ENCODE results near the gene IQGAP2.
"Not testable (repeated sequence)": the region's sequence is repeated elsewhere in the genome, so short reads cannot be mapped to it uniquely, and the experiment has no call there.

Gene IQGAP2

DNA sequence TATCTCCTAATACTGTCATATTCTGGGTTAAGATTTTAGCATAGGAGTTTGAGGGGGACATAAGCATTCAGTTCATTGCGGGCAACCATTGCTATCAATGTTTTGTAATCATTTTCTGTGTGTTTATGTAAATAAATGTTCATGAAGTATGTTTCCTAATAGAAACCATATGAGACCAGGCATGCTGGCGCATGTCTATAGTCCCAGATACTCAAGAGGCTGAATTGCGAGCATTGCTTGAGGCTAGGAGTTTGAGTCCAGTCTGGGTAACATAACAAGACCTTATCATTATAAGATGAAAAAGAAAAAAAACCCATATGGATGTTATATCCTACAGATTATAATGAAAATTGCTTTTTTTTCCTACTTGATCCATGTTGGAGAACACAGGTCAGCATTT is 129.0 kb downstream of the IQGAP2 start:
- in situ Hi-C loops (cut with MboI; ENCODE audit: low sequenced_read_pairs), result no loop called here

- in situ Hi-C loops (cut with MboI; ENCODE audit: low sequenced_read_pairs), result no loop called here
Measured at GRCh38 chr5:76532973-76533372, 129.9 kb downstream of the IQGAP2 start.

DNA sequence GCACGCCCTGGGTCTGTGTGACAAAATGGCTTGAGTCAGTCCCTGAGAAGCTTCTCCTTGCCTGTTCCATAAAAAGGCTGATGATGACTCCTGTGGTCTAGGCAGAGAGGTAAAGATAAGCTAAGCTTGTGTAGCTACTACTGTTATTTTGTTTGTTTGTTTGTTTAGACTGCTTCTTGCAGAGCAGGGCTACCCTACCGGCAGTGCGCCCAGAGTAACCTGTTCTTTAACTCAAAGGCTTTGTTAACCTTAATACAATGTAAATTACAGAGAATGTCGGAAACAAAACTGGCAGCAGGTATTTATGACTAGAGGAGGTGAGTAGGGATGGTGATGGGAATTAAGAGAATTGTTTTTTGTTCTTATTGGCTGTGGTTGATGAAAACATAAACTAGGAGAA is 132.5 kb downstream of the IQGAP2 start:
- in situ Hi-C loops (cut with MboI; ENCODE audit: low sequenced_read_pairs), result no loop called here

GRCh38 chr5:76537073-76537543 is 134.0 kb downstream of the IQGAP2 start:
- in situ Hi-C loops (cut with MboI; ENCODE audit: low sequenced_read_pairs), result no loop called here

DNA sequence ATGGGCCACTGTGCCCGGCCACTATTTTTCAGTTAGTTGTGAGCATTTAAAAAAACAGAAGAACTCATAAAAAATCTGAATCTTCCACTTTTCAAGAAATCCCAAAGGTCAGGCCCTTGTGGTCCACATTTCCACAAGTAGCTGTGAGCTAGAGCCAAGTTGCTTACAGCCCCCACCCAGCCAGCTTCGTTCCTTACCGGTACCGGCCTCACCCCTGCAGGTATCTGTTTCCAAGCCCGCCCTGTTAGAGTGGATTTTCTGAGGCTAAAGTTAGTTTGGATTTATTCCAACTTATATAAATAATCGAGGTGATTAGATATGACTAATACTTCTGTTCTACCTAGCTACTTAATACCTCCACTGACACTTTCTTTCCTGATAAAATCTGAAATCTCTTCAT is 139.2 kb downstream of the IQGAP2 start:
- in situ Hi-C loops (cut with MboI; ENCODE audit: low sequenced_read_pairs), result no loop called here

- in situ Hi-C loops (cut with MboI; ENCODE audit: low sequenced_read_pairs), result no loop called here
Measured at GRCh38 chr5:76542887-76543690, 140.0 kb downstream of the IQGAP2 start.

DNA sequence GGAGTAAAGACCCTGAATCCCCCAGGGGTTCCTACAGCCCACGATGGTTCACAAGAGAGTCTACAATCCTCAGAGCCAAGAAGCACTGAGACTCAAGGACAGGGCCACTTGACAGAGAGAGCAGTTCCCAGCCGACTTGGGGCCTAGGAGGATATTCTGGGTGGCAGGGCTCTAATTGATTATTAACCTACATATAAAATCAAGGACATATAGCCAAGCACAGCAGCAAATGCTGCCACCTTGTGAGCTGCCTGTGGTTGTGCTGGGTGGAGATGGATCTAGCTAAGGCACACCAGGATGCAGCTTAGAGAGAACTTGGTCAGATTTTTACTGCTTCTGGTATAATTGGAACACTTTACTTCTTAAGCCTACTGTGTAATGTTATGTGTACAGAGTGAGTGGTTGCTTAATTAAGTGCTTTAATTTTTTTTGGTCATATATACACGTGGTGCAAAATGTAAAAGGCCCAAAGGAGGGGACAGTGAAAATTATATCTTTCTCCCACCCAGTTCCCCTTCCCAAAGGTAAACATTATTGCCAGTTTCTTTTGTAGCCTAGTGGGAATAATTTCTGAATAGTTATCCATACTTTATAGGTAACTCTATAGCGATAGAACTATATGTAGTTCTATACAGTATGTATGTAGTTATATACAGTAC is 141.3 kb downstream of the IQGAP2 start:
- in situ Hi-C loops (cut with MboI; ENCODE audit: low sequenced_read_pairs), result no loop called here

- in situ Hi-C loops (cut with MboI; ENCODE audit: low sequenced_read_pairs), result no loop called here
Measured at GRCh38 chr5:76545184-76545583, 142.1 kb downstream of the IQGAP2 start.

GRCh38 chr5:76546497-76547102 is 143.5 kb downstream of the IQGAP2 start:
- in situ Hi-C loops (cut with MboI; ENCODE audit: low sequenced_read_pairs), result no loop called here

DNA sequence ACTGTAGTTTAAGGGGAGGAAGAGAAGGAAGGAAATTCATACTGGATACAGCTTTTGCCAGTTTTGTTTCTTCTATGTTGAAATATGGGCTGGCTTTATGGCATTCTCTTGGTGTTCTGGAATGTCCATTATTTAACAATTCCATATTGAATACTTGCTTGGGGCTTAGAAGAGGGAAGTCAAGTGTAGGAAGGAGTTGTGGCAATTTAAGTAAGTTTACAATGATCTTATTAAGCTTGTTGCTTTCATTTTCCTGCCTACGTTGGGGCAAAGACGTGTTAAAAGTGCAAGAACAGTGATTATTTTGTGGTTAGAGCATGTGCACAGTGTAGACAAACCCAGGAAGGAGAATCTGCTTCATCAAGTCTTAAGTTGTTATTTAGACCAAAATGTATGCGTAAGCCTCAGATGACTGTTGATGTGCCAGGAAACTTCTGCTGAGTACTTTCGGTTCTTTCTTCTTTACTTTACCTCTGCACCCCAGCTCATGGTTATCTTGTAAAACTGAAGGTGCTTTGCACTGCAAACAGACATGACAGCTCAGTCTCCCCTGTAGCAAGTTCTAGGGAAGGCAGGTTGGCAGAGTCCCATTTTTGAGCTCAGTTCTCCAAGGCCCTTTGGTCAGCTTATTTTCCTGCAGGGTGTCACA is 144.3 kb downstream of the IQGAP2 start:
- in situ Hi-C loops (cut with MboI; ENCODE audit: low sequenced_read_pairs), result no loop called here

DNA sequence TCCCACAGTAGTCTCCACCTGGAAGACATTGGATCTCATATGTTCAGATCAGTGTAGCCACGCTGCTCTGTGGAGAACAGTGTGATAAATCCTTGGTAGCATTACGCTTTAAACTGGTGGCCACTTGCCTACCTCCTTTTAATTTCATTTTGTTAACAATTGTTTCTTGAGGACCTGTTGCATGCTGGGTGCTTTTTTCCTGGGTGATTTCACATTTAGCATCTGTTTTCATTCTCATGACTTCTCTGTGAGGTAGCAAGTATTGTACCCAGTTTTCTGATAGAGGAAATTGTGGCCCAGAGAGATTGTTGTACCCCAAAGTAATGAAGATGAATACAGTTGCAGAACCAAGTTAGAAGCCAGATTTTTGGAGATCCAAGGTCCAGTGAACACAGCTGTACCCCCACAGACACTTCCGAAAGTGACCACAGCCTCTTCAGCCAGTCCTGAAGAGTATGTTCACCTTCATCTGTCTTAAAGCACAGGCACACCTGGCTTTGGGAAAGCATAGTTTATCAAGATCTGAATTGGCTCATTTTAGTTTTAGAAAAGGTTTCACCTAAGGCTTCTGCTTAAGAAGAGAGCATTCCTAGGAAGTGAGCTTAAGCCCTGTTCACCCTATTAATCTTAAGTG is 144.9 kb downstream of the IQGAP2 start:
- in situ Hi-C loops (cut with MboI; ENCODE audit: low sequenced_read_pairs), result no loop called here

GRCh38 chr5:76548525-76549229 is 145.6 kb downstream of the IQGAP2 start:
- in situ Hi-C loops (cut with MboI; ENCODE audit: low sequenced_read_pairs), result no loop called here

GRCh38 chr5:76550881-76551280 is 147.8 kb downstream of the IQGAP2 start:
- in situ Hi-C loops (cut with MboI; ENCODE audit: low sequenced_read_pairs), result not testable (repeated sequence)

- in situ Hi-C loops (cut with MboI; ENCODE audit: low sequenced_read_pairs), result no loop called here
Measured at GRCh38 chr5:76552546-76552945, 149.5 kb downstream of the IQGAP2 start.

- in situ Hi-C loops (cut with MboI; ENCODE audit: low sequenced_read_pairs), result no loop called here
Measured at GRCh38 chr5:76553251-76553650, 150.2 kb downstream of the IQGAP2 start.

GRCh38 chr5:76555114-76555513 is 152.0 kb downstream of the IQGAP2 start:
- in situ Hi-C loops (cut with MboI; ENCODE audit: low sequenced_read_pairs), result no loop called here

DNA sequence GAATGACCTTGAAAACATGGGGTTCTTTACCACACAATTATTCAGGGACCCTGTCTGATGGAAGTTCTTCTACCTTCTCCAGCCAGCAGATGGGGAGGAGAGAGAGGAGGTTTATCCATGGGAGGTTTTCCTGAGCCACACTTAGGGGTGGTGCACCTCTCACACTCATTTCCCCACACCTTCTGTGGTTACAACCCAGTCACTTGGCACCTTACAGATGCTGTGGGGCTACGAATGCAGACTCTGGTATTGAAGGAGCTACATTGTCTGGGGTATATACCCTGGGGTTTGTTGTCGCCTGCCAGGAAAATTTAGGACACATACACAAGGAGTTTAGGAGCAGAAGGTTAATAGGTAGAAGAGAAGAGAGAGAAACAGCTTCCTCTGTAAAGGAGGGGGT is 152.6 kb downstream of the IQGAP2 start:
- in situ Hi-C loops (cut with MboI; ENCODE audit: low sequenced_read_pairs), result no loop called here

DNA sequence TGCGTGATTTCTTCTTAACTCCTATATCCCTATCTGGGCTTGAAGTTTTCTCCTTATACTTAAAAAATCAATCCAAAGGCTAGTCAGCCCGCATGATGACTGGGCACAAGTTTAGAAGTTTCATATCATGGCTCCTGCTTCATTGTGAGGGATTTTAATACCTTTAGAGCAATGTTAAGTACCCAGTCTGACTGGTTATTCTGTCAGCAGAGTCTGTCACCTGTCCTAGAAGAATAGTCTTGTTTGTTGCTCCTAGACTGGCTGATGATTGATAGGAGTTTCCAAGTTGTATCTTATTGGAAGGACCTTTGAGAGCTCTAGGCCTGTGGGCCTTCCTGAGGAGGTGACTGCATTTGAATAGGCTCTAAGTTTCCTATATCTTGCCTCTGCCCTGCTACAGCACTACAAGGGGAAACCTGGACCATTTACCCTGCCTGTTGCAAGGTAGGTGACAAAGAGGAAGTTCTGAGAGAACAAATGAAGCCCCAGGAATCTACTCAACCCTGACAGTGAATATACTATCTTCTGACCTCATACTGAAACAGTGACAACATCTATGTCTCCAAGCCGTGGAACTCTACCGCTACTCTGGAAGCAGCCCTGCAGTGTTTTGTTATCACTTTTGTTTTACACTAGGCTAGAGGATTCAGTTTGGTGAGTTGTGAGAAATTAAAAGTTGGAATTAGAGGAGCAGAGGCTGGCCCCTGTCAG is 153.6 kb downstream of the IQGAP2 start:
- in situ Hi-C loops (cut with MboI; ENCODE audit: low sequenced_read_pairs), result no loop called here

GRCh38 chr5:76560952-76561891 is 158.1 kb downstream of the IQGAP2 start:
- in situ Hi-C loops (cut with MboI; ENCODE audit: low sequenced_read_pairs), result no loop called here
